Astrocyte (in vitro differentiated cells and primary cell): ENCODE measurements around the gene AIP.

Source experiments
- CTCF ChIP-seq: IDR thresholded peaks from 2 replicates; pipeline ENCODE4 v1.5.1; 2011; ENCODE audit warnings: low read depth, mild to moderate bottlenecking, inconsistent platforms, low read length, moderate library complexity; ENCODE audit not compliant: insufficient read depth
- EZH2 ChIP-seq: IDR thresholded peaks from 2 replicates; pipeline ENCODE4 v1.6.1; 2012; ENCODE audit warnings: mild to moderate bottlenecking, low read length, inconsistent platforms; ENCODE audit not compliant: insufficient read depth

DNA sequence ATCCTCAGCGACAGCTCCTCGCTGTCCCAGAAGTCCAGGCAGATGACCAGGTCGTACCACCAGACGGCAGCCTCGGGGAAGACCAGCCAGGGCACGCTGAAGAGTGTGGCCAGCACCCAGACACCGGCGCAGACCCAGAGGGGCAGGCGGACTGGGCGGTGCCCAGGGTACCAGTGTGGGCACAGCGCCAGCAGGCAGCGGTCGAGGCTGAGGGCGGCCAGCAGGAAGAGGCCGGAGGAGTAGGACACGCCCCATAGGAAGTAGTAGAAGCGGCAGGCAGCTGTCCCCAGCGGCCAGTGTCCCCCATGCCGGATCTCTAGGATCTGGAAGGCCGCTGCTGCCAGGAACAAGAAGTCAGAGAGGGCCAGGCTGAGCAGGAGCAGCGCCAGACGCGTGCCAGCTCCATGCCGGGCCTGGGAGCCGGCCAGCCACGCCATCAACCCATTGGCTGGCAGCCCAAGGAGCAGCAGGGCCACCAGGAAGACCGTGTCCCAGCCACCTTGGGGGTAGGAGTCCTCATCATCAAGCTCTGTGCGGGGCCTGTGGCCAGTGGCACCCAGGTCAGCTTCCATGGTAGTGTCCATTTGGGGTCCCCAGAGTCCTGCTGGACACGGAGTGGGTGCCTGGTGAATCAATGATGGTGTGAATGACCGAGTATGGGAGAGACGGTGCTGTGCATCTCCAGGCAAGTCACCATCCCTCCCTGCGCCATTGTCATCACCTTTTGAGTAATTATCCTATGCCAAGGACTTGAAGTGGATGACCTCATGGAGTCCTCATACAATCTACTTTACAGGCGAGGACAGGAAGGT, 30.5 kb upstream of the AIP start, which contains the start of gene GPR152:
- TF ChIP-seq CTCF, result no peak
- no peak for TF ChIP-seq EZH2
